PFSK-1 (cell line): ENCODE measurements around the gene HSD17B3.

Experiments
- SIN3A ChIP-seq: IDR thresholded peaks from 2 replicates; pipeline ENCODE4 v1.6.1; 2012; ENCODE audit warnings: mild to moderate bottlenecking, low read length, moderate library complexity, borderline replicate concordance; ENCODE audit not compliant: insufficient read depth
- TAF1 ChIP-seq: IDR thresholded peaks from 2 replicates; pipeline ENCODE4 v1.6.1; 2012; ENCODE audit warnings: low read length, control low read depth, borderline replicate concordance; ENCODE audit not compliant: insufficient read depth

DNA sequence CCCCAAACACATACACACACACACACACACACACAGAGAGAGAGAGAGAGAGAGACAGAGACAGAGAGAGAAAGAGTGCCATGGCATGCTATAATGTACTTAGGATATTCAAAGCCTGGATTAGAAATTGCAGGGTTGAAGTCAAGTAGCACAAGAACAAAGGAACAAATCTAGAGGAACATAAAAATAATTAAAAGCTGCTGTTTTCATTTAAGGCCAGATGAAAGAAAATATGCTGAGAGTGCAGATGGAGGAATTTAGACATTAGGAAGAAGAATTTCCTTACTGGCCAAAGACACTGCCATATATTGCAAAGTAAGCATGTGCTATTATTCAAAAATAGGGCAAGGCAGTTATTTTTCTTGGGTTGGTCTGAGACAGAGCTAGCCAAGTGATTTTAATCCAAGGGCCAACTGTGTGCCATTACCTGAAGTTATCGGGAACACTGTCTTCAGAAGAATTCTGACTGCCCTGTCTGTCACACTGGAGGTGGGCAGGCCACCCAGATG, 31.7 kb downstream of the HSD17B3 start:
- TF ChIP-seq TAF1 (no peak), SIN3A (no peak)
